ENCODE measurements around the gene IL36RN. TPM values are rescaled to one million over a fixed set of nuclear protein-coding genes. Genes with fewer than 3 reads are reported as not detected.

The IL36RN gene
- total and polyA plus RNA-seq, 2 experiments from 2014 or later = not detected

DNA sequence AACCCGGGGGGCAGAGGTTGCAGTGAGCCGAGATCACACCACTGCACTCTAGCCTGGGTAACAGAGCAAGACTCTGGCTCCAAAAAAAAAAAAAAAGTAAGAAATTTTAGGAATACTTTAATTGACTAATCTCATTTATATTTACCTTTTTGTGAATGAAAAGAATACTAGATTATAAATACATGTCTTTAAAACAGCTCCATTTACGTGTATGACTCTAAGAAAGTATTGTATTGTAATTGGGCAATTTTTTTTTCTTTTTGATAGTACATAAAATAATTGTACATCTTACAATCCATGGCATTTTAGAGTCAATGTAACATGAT lies 45.7 kb upstream of the IL36RN start:
- no peak overlapping the region for H3K4me3 ChIP-seq
- no peak overlapping the region for H3K27ac ChIP-seq
- TF ChIP-seq, protein P1, sequence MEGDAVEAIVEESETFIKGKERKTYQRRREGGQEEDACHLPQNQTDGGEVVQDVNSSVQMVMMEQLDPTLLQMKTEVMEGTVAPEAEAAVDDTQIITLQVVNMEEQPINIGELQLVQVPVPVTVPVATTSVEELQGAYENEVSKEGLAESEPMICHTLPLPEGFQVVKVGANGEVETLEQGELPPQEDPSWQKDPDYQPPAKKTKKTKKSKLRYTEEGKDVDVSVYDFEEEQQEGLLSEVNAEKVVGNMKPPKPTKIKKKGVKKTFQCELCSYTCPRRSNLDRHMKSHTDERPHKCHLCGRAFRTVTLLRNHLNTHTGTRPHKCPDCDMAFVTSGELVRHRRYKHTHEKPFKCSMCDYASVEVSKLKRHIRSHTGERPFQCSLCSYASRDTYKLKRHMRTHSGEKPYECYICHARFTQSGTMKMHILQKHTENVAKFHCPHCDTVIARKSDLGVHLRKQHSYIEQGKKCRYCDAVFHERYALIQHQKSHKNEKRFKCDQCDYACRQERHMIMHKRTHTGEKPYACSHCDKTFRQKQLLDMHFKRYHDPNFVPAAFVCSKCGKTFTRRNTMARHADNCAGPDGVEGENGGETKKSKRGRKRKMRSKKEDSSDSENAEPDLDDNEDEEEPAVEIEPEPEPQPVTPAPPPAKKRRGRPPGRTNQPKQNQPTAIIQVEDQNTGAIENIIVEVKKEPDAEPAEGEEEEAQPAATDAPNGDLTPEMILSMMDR (IDR thresholded peaks at IDR 0.05; ENCODE audit: low read depth, low read length) = no peak
- H3K36me3 ChIP-seq = no peaks in the 10 kb centered on the region
- no peaks in the 10 kb centered on the region for H3K9me3 ChIP-seq (ENCODE audit: low read depth)
- H3K27me3 ChIP-seq = no peaks in the 10 kb centered on the region
- no peaks in the 10 kb centered on the region for H3K4me1 ChIP-seq (ENCODE audit: low read depth)
- no peak for DNase-seq (ENCODE audit: low read depth in 1 of 2, low spot score in 1 of 2)

GRCh38 chr2:113014067-113014466 lies 44.9 kb upstream of the IL36RN start:
- Histone ChIP-seq H3K4me3 (no peak overlapping the region), H3K9me3 (ENCODE audit: low read depth) (no peaks in the 10 kb centered on the region), H3K27ac (no peak overlapping the region), H3K27me3 (no peaks in the 10 kb centered on the region), H3K4me1 (ENCODE audit: low read depth) (no peaks in the 10 kb centered on the region), H3K36me3 (no peaks in the 10 kb centered on the region)
- TF ChIP-seq, protein P1 (IDR thresholded peaks at IDR 0.05; ENCODE audit: low read depth, low read length) = no peak
- no peak for DNase-seq (ENCODE audit: low read depth in 1 of 2, low spot score in 1 of 2)

GRCh38 chr2:113015042-113015441 lies 44.0 kb upstream of the IL36RN start:
- H3K27me3 ChIP-seq = no peaks in the 10 kb centered on the region
- TF ChIP-seq, protein P1 (IDR thresholded peaks at IDR 0.05; ENCODE audit: low read depth, low read length) = no peak
- no peaks in the 10 kb centered on the region for H3K9me3 ChIP-seq (ENCODE audit: low read depth)

DNA sequence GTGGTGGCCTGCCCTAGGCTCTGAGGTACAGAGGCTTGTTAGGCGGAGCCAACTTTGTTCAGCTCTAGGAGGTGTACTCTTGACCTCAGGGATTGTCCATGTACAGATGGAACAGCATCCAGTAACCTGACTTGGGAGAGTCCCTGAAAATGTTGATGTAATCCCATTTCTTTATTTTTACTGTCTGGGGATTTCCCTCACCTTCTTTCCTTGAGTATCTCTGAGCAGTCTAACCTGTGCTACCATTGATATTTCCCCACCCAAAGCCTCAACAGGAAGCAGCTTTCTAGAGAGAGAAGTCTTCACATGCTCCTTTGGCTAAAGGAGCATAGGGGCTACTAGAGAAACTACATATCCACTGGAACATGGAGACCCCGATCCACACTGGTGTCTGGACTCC lies 43.3 kb upstream of the IL36RN start:
- Histone ChIP-seq H3K36me3 (no peaks in the 10 kb centered on the region), H3K4me3 (no peak overlapping the region), H3K4me1 (ENCODE audit: low read depth) (no peaks in the 10 kb centered on the region), H3K9me3 (ENCODE audit: low read depth) (no peaks in the 10 kb centered on the region), H3K27ac (no peak overlapping the region), H3K27me3 (no peaks in the 10 kb centered on the region)
- TF ChIP-seq, protein P1 (IDR thresholded peaks at IDR 0.05; ENCODE audit: low read depth, low read length) = no peak
- DNase-seq (ENCODE audit: low read depth in 1 of 2, low spot score in 1 of 2) = no peak

More at GRCh38 chr2:113015042-113015441, 44.0 kb upstream of the IL36RN start:
- H3K36me3 ChIP-seq = no peaks in the 10 kb centered on the region
- H3K4me3 ChIP-seq = no peak overlapping the region
- no peaks in the 10 kb centered on the region for H3K4me1 ChIP-seq (ENCODE audit: low read depth)
- no peak for DNase-seq (ENCODE audit: low read depth in 1 of 2, low spot score in 1 of 2)
- no peak overlapping the region for H3K27ac ChIP-seq

GRCh38 chr2:113018509-113018908 lies 40.5 kb upstream of the IL36RN start:
- TF ChIP-seq, protein P1 (IDR thresholded peaks at IDR 0.05; ENCODE audit: low read depth, low read length) = no peak
- no peaks in the 10 kb centered on the region for H3K4me1 ChIP-seq (ENCODE audit: low read depth)
- H3K36me3 ChIP-seq = no peaks in the 10 kb centered on the region
- no peak overlapping the region for H3K27ac ChIP-seq
- H3K27me3 ChIP-seq = no peaks in the 10 kb centered on the region
- DNase-seq (ENCODE audit: low read depth in 1 of 2, low spot score in 1 of 2) = no peak
- no peaks in the 10 kb centered on the region for H3K9me3 ChIP-seq (ENCODE audit: low read depth)
- H3K4me3 ChIP-seq = no peak overlapping the region

DNA sequence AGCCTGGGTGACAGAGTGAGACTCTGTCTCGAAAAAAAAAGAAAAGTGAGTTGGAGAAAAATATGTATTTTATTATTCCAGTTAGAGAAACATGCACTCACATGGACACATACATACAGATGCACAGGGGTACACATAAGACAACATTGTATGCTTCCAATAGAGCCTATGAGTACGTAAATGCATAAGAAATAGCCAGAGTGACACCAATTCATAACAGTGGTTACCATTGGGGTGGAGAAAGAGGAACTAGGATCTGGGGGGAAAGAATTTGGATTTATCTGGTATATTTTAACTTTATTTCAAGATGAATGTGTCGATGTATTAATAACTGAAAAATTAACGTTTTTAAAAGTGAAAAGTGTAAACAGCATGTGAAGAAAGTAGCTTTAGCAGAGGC lies 37.7 kb upstream of the IL36RN start:
- TF ChIP-seq, protein P1 (IDR thresholded peaks at IDR 0.05; ENCODE audit: low read depth, low read length) = no peak
- Histone ChIP-seq H3K4me3 (no peak overlapping the region), H3K27ac (no peak overlapping the region), H3K36me3 (no peaks in the 10 kb centered on the region), H3K27me3 (no peaks in the 10 kb centered on the region), H3K9me3 (ENCODE audit: low read depth) (no peaks in the 10 kb centered on the region), H3K4me1 (ENCODE audit: low read depth) (no peaks in the 10 kb centered on the region)
- DNase-seq (ENCODE audit: low read depth in 1 of 2, low spot score in 1 of 2) = no peak

Measured in cardiac muscle cell (in vitro differentiated cells and primary cell).